NCI-H748 treated with DMSO at 0.1 percent for 48 hours (cell line): Measurements from ENCODE around the gene H1-8.

Experiments
- DNase-seq: peaks from one replicate; lab custom pipeline; 2025; lab: John Stamatoyannopoulos, UW

Gene H1-8

GRCh38 chr3:129573493-129573892 lies 30.5 kb downstream of the H1-8 start:
- no peak for DNase-seq

- DNase-seq = no peak
Observed at GRCh38 chr3:129574206-129574605, 31.2 kb downstream of the H1-8 start.

GRCh38 chr3:129575233-129575996 lies 32.4 kb downstream of the H1-8 start:
- no peak for DNase-seq

- DNase-seq = no peak
Observed at GRCh38 chr3:129575997-129576384, 33.0 kb downstream of the H1-8 start.

- DNase-seq = no peak
Observed at GRCh38 chr3:129576514-129577352, 33.8 kb downstream of the H1-8 start.

GRCh38 chr3:129577366-129577765 lies 34.4 kb downstream of the H1-8 start:
- DNase-seq = no peak

- no peak for DNase-seq
Observed at GRCh38 chr3:129577925-129578786, 35.2 kb downstream of the H1-8 start.

- DNase-seq = no peak
Observed at GRCh38 chr3:129579991-129580390, 37.0 kb downstream of the H1-8 start.

- no peak for DNase-seq
Observed at GRCh38 chr3:129581623-129582022, 38.6 kb downstream of the H1-8 start.

- DNase-seq = no peak
Observed at GRCh38 chr3:129582799-129583198, 39.8 kb downstream of the H1-8 start.

- DNase-seq = no peak
Observed at GRCh38 chr3:129583289-129583688, 40.3 kb downstream of the H1-8 start.

GRCh38 chr3:129584631-129585030 lies 41.7 kb downstream of the H1-8 start:
- DNase-seq = no peak

GRCh38 chr3:129585949-129586657 lies 43.1 kb downstream of the H1-8 start:
- no peak for DNase-seq

GRCh38 chr3:129586746-129587430 lies 43.9 kb downstream of the H1-8 start:
- no peak for DNase-seq

GRCh38 chr3:129587566-129588210 lies 44.7 kb downstream of the H1-8 start:
- no peak for DNase-seq

GRCh38 chr3:129590215-129590614 lies 47.2 kb downstream of the H1-8 start:
- DNase-seq = no peak

- no peak for DNase-seq
Observed at GRCh38 chr3:129591932-129592331, 49.0 kb downstream of the H1-8 start.

GRCh38 chr3:129592381-129593131 lies 49.6 kb downstream of the H1-8 start:
- DNase-seq = no peak

GRCh38 chr3:129593230-129593594 lies 50.2 kb downstream of the H1-8 start:
- DNase-seq = no peak
